Measurements from ENCODE around the gene ZNF493.

Gene ZNF493

GRCh38 chr19:21396893-21397572, at the start of gene ZNF493:
Gene ZNF493, plus strand, starts transcription at chr19:21397133. Its CDS starts 105 bp downstream, at chr19:21397238.
- DNase-seq = peak; percentile 92

- no peak for DNase-seq
Measured at GRCh38 chr19:21352830-21353229, 44.1 kb upstream of the ZNF493 start.

GRCh38 chr19:21358768-21359451, 38.0 kb upstream of the ZNF493 start, which contains the start of gene ZNF738:
Gene ZNF738, plus strand, starts transcription at chr19:21359000. Its CDS starts 141 bp downstream, at chr19:21359141.
- peak; percentile 87 for DNase-seq

DNA sequence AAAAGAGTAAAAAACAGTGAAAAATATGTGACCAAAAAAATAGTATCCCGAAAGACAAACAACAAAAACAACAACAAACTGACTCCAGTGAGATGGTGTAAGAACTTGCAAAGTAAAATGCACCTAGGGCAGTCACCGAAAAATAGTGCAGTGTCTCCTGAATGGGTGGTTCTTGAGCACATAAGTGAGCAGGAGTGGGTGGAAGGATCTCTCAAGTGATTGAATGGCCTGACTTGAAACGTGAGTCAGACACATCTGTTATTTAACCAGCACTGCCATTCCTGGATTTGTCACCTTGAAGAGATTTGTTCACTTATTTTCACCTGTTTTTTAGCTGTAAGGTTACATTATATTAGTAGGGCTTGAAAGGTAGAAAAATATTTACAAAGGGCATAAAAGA, 34.6 kb upstream of the ZNF493 start:
- no peak for DNase-seq

DNA sequence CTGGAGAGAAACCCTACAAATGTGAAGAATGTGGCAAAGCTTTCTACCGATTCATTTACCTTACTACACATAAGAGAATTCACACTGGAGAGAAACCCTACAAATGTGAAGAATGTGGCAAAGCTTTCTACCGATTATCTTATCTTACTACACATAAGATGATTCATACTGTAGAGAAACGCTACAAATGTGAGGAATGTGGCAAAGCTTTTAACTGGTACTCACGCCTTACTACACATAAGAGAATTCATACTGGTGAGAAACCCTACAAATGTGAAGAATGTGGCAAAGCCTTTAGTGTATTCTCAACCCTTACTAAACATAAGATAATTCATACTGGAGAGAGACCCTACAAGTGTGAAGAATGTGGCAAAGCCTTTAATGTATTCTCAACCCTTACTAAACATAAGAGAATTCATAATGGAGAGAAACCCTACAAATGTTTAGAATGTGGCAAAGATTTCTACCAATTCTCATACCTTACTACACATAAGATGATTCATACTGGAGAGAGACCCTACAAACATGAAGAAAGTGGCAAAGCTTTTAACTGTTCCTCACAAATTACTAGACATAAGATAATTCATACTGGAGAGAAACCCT, 12.9 kb upstream of the ZNF493 start:
- DNase-seq = no peak

- DNase-seq = no peak
Measured at GRCh38 chr19:21396121-21396520, 812 bp upstream of the ZNF493 start.

GRCh38 chr19:21398851-21399250, 1.9 kb downstream of the ZNF493 start:
- DNase-seq = no peak

GRCh38 chr19:21402303-21402985, 5.5 kb downstream of the ZNF493 start:
- DNase-seq = no peak

- no peak for DNase-seq
Measured at GRCh38 chr19:21410166-21410565, 13.2 kb downstream of the ZNF493 start.

DNA sequence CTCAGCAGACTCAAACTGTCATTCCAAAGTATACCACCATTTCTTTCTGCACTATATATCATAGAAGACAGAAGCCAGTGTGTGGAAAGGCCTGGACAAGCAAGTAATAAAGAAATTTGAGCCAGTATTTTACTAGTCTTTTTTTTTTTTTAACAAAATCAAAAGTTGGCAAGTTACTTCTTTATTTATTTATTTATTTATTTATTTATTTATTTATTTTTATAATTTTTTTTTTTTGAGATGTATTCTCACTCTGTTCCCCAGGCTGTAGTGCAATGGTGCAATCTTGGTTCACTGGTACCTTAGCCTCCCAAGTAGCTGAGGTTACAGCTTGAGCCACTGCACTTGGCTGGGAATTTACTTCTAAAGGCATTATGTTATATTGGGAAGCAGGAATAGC, 25.3 kb downstream of the ZNF493 start:
- DNase-seq = no peak

DNA sequence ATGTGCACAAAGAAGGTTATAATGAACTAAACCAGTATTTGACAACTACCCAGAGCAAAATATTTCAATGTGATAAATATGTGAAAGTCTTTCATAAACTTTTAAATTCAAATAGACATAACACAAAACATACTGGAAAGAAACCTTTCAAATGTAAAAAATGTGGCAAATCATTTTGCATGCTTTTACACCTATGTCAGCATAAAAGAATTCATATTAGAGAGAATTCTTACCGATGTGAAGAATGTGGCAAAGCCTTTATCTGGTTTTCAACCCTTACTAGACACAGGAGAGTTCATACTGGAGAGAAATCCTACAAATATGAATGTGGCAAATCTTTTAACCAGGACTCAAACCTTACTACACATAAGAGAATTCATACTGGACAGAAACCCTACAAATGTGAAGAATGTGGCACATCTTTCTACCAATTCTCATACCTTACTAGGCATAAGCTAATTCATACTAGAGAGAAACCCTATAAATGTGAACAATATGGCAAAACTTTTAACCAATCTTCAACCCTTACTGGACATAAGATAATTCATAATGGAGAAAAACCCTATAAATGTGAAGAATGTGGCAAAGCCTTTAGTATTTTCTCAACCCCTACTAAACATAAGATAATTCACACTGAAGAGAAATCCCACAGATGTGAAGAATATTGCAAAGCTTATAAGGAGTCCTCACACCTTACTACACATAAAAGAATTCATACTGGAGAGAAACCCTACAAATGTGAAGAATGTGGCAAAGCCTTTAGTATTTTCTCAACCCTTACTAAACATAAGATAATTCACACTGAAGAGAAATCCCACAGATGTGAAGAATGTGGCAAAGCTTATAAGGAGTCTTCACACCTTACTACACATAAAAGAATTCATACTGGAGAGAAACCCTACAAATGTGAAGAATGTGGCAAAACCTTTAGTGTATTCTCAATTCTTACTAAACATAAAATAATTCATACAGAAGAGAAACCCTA, 26.4 kb downstream of the ZNF493 start:
- DNase-seq = no peak

DNA sequence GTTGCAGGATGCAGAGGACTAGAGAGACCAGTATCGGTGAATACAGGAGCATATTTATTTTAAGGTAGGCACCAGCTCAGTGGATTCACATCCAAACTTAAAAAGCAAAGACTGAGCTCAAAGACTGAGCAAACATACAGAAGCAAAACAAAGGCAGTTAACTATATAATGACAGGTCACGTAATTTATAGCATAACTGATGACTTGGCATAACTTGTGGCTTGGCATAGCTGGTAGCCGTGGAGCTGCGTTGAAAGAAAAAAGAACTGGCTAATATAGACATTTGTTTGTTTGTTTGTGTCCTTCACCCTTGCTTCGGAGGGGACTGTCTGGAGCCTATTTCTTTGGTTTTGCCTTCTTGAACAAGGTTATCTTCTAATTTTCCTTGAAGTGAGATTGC, 33.7 kb downstream of the ZNF493 start:
- DNase-seq = no peak

- DNase-seq = no peak
Measured at GRCh38 chr19:21432590-21432989, 35.7 kb downstream of the ZNF493 start.

GRCh38 chr19:21434516-21434915, 37.6 kb downstream of the ZNF493 start:
- DNase-seq = no peak

DNA sequence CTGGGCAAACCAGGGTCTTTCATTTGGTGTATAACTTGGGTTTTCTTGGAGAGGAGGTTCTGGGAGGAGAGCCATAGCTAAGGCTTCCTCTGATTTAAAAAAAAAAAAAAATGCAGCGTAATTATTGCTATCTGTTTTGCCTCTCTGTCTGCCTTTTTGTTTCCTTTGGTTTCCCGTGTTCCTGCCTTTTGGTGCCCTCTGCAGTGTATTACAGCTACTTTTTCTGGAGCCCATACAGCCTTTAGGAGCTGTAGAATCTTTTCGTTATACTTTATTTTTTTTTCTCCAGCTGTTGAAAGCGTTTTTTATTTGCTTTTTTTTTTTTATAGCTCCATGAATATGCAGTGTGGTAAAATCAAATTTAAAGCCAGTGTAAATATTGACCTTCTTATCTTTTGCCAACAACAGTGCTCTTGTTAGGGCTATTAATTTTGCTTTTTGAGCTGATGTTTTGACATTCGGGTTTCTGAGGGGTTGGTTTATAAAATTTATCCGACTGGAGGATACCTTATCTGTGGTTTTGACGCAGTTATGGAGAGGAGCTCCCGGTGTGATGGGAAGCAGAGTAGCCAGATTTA, 38.1 kb downstream of the ZNF493 start:
- no peak for DNase-seq

DNA sequence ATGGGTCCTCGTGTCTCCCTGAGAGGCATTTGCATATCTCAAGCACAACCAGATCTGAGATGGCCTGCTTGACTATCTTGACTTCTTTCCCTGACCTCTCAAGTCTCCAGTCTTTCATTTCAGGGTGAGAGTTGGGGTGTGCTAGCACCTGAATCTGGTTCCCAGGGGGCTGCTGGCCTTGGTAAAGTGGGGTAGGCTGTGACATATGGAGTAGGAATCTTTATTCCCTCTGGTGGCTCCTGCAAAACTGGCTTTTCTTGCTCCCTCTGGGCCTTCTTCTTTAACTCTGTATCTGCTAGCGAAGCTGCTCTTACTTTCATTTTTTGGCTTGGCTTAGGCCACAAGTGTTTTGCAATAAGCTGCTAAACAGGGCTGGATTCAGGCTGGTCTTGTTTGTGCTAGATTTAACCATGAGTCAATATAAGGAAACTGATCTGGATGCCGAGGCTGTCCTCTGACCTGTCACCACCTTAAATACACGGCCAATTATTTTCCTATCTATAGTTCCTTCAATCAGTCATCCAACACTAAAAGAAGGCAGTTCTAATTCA, 42.3 kb downstream of the ZNF493 start:
- no peak for DNase-seq

GRCh38 chr19:21440321-21440720, 43.4 kb downstream of the ZNF493 start:
- no peak for DNase-seq

DNA sequence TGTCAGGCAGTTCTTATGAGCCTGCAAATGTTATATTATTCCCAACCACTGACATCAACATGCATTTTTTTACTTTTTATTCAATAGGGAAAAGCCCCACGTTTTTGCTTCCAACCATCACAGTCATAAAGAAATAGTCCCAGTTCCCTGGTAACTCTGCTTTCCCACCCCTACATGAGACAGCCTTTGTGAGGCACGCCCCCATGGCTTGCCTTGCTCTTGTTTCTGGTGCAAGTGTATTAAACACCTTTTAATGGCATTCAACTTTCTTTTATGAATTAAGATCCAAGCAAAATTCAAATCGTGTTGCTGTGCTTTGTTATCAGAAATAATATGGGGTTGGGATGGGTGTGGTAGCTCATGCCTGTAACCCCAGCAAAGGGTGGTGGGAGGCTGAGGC, 54.3 kb downstream of the ZNF493 start:
- DNase-seq = no peak

- DNase-seq = no peak
Measured at GRCh38 chr19:21454901-21455300, 58.0 kb downstream of the ZNF493 start.

DNA sequence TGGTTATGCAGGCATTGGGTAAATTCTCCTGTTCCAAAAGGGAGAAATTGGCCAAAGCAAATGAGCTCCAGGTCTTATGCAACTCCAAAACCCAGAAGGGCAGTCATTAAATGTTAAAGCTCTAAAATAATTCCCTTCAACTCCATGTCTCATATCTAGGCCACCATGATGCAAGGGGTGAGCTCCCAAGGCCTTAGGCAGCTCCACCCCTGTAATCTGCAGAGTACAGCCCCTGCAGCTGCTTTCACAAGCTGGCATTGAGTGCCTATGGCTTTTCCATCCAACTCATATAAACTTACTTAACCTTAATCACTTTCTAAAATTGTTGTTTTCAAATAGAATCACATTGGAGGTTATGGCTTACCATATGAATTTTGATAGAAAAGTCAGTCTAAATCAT, 63.8 kb downstream of the ZNF493 start:
- no peak for DNase-seq

GRCh38 chr19:21462540-21462939, 65.6 kb downstream of the ZNF493 start:
- no peak for DNase-seq

Data from activated naive CD4-positive, alpha-beta T cell treated with Interleukin-2 at 50 U/mL for 16 hours (primary cell).